DLD1 (cell line): ENCODE results near the gene ATOH8.

ENCODE experiments used
- in situ Hi-C: cut with HindIII; loops from 2 replicates; pipeline ENCODE4 v1.10.0; 2017; ENCODE audit warnings: low sequenced_read_pairs

The ATOH8 gene

DNA sequence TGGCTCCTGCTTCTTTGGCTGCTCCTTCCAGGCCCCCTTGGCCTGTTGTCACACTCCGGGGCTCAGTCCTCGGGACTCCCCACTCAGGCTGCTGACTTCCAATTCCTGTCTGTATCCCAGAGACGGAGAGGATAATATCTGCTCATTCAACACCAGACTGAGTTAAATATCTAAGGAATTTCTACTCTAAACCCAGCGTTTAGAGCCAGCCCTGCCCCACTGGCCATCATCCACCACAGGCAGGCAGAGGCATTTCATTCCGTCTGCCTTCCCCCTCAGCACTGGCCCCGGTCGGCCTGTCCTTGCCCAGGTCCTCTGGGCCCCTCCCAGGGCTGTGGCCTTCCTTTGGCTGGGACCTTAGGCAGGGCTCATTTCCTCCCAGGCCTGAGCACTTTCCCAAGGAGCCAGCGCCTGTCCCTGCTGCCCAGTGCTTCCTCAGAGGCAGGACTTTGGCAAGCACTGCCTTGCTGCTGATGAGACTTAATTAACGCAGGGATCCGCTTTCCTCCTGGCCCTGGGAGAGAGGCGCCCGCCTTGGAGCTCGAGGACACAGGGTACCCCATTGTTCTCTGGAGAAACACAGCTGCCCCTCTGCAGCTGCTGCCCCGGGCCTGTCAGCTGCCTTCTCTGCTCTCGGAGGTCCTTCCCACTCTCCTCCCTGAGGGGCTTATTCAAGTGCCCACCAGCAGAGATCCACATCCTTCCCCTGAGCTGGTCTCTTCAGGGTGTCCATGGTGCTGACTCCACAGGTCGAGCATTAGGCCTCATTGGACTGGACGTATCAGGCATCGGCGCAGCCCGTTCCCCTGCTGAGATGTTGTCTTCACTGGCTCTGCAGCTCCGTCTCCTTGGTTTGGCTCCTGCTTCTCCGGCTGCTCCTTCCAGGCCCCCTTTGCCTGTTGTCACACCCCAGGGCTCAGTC lies 42.8 kb downstream of the ATOH8 start:
- in situ Hi-C loops, result no loop called here

DNA sequence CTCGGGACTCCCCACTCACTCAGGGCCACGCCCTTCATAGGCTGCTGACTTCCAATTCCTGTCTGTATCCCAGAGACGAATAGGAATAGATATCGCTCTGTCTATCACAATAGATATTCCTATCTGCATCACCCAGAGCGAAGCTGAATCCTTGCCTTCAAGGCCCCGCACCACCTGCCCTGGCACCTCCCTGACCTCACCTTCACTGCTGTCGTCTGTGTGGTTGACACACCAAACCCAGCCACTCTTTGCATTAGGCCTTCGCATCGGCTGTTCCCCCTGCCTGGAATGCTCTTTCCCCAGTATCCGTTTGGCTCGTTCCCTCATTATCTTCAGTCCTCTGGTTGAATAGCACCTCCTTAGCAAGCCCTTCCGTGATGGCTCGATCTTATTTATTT lies 43.5 kb downstream of the ATOH8 start:
- in situ Hi-C loops, result no loop called here

DNA sequence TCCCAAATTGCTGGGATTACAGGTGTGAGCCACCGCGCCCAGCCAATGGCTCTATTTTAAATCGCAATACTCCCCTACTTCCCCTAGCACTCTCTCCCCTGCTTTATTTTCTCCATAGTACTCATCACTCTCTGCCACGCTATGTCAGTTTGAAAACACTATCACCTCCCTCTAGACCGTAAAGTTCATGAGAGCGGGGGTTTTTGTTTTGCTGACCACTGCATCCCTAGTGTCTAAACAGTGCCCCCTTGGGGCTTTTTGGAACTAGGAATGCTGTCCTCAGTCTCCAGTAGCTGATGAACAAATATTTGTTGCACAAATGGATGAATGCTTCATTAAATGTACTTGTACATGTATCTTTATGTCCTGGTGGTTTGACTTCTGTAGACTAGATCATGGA lies 44.1 kb downstream of the ATOH8 start:
- in situ Hi-C loops, result no loop called here

DNA sequence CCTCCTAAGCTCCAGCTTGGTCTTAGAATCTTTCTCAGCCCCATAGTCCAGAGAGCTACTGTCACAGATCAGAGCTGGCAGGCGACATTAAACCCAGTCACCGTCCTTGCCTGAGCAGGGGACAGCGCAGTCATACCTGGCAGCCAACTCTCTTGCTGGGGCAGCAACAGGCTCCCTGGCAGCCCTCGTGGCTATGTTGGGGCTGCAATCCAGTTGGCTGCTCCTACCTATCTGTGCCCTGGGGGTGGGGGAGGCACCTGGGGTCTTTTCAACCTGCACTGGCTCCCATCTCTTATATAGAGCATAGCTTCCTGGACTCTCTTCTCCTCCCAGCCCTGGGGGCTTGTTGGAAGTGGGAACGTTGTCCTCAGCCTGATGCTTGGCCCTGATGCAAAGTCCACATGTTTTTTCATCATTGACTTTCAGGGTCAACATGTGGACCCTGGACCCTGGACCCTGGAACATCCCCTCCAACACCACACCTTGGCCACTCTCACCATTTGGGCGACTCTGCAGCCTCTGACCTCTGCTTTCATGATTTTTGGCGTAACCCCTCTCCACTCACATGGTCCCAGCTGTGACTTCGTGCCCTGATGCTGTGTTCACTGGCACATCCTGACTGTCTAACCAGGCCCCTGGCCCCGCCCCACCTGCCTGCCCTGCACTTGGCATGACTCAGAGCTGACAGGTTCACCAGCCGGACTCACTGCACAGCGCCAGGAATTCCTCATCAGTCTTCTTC lies 45.6 kb downstream of the ATOH8 start:
- in situ Hi-C loops, result no loop called here

DNA sequence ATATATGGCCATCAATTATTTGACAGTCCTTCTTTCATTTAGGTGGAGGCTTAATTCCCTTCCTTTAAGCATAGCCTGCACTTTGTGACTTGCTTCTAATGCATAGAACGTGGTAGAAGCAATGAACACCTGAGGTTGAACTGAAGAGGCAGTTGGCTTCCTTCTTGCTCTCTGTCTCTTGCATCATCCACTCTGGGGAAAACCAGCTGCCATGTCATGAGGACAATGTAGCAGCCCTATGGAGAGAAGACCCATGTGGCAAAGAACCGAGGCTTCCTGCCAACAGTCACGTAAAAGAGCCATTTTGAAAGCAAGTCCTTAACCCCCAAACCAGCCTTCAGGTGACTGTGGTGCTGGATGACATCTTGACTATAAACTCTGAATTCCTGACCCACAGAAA lies 46.8 kb downstream of the ATOH8 start:
- in situ Hi-C loops, result loop anchor here (5.0 kb wide), 1 partner anchor 78 kb away; no protein-coding TSS in a partner anchor

DNA sequence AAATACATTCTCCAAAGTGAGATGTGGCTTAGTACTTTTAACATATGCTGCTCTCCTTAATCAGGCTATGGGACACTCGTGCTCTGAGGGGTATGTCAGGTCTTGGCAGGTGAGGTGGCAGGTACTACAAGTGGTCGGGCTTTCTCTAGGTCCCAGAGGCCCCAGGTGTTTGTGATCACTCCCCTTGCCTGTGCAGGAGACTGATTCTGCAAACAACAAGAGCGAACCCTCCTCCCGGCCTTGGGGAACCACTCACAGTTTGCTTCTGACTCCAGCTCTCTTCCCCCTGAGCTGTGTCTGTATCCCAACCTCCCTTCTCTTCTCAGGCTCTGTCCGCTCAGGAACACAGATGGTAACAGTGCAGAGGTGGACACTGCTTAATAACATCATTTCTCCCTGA lies 48.1 kb downstream of the ATOH8 start:
- in situ Hi-C loops, result loop anchor here (5.0 kb wide), 1 partner anchor 80 kb away; no protein-coding TSS in a partner anchor

DNA sequence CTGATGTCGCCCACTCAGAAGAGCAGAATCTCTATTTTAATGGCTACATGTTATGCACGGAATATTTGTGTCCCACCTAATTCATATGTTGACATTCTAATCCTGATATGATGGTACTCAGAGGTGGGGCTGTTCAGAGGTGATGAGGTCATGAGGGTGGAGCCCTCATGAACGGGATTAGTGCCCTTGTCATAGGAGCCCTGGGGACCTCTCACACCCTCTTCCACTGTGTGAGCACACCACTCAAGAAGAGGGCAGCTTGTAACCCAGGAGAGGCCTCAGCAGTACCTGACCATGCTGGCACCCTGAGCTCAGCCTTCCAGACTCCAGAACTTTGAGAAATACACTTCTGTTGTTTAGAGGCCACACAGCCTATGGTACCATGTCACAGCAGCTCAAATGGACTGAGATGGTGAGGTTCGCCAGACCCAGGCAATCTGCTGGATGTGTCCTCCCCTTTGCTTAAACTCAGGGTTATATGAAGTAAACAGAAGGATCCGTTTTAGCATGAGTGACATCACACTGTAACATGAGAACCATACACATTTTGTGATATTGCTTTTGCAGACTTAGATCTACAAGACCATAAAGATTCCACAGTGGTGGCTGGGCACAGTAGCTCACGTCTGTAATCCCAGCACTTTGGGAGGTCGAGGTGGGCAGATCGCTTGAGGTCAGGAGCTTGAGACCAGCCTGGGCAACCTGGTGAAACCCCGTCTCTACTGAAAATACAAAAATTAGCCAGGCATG lies 48.7 kb downstream of the ATOH8 start:
- in situ Hi-C loops, result loop anchor here (5.0 kb wide), 1 partner anchor 80 kb away; no protein-coding TSS in a partner anchor

DNA sequence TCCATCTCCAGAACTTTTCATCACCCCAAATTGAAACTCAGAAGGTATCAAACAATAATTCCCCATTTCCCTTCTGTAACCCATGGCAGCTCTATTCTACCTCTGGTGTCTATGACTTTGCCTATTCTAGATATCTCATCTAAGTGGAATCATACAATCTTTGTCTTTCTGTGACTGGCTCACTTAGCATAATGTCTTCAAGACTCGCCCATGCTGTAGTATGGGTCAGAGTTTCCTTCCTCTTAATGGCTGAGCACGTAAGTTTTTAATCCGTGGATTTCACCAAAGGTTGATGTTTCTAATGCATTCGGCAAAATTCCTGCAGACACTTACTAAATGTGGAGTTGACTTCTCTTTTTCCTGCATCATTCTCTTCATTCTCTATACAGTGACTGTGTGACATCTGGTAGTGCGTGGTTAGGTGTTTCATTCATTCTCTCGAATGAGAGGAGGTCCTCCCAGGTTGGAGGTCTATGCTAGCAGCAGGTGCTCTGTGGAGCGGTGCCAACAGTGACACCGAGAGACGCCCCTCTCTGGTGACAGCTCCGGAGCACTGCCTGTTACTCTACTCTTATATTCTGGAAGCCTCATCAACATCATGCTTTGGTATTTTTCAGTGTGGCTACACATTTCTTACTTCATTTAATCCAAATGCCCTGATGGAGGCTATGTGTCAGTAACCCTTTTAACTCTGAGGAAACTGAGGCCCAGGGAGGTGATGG lies 50.1 kb downstream of the ATOH8 start:
- in situ Hi-C loops, result loop anchor here (5.0 kb wide), 1 partner anchor 82 kb away; no protein-coding TSS in a partner anchor

DNA sequence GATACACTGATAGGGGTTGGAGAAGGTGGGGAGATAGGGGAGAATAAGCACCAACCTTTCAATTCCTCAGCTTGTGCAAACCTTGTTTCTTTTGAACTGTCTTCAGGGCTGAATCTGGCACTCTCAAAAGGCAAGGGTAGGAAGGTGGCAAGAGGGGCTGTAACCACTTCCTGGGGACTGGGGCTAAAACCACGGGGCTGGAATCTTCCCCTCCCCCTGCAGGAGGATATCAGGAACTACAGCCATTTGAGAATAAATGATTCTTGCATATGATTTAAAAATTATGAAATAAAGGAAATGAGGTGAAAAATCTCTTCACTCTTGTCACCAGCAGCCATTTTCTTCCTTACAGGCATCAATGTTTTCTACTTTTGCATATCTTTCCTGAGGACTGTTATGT lies 50.8 kb downstream of the ATOH8 start:
- in situ Hi-C loops, result loop anchor here (5.0 kb wide), 1 partner anchor 82 kb away; no protein-coding TSS in a partner anchor

DNA sequence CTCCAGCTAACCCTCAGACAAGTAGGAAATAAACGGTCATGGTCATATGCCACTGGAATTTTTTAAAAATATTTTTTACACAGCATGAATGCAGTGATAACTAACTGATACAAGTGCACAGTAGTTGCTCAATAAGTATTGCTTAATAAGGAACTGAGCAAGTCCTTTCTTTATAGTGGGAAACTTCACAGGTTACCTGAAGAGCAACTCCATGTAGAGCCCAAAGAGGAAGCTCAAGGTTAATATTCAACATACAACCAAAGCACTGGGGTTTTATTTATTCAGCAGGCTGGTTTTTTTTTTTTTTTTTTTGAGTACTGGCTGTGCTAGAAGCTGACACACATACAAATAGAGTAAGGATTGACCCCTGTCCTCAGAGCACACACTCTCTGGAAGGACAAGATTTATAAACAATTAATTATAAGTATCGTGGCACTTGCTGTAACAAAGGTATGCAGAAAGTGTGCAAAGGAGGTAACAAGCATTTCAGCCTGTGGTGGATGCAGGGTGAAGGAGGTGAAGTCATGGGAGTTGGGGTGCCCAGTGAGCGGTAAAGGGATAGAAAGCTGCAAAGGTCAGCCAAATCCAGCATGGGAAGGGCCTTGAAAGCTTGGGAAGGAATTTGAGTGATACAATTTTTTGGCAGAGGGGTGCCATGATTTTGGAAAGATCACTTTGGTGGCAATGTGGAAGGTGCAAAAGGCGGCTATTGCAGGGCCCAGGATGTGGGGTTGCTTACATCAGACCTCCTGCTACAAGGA lies 52.7 kb downstream of the ATOH8 start:
- in situ Hi-C loops, result no loop called here

DNA sequence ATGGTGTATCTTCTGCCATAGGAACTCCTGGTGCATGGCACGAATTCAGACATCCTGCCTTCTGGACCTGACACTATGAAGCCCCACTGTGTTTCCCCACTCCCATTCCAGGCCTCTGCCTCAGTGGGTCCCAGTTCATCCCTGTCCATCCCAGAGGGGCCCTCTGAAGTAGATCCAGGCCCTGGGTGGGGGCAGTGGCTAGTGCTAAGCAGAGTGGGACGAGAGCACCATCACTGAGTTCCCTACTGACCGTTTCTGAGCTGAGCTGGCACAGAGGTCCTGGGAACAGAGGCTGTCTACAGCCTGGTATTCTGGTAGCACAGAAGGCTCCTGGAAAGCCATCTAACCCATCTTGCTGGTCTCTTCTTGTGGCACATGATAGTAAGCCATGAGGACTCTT lies 54.0 kb downstream of the ATOH8 start:
- in situ Hi-C loops, result no loop called here

DNA sequence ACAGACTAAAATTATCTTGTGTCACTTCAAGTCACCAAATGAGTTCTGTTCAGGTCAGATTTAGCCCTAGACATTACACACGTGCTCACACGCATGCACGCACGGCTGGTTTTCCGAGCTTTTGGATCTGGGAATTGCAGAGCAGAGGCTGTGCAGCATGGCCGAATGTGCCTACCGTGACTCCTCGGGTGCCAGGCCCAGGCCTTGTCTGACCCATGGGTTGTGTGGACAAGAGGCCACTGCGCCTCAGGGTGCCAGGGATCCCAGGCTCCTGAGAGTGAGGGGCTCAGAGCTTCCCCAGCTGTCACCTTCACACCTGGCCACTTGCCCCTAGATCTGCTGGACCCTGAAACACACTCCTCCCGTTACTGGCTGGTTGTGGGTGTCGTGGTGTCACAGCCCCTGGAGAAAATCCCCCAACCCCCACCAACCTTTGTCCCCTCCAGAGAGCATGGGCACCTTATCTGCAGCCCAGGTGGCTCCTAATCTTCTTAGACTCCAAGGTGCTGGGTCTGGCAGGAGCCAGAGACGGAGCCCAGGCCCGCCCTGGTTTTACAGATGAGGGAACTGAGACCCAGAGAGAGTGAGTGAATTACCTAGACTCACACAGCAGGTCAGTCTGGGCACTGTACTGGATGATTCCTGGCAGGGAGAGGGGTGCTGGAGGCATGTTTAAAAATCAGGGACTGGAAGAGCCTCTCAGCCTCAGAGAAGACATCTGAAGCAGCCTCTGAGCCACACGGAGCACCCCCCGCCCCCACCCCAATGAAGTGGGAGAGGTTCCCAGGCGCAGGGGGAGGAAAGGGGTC lies 56.8 kb downstream of the ATOH8 start:
- in situ Hi-C loops, result no loop called here

DNA sequence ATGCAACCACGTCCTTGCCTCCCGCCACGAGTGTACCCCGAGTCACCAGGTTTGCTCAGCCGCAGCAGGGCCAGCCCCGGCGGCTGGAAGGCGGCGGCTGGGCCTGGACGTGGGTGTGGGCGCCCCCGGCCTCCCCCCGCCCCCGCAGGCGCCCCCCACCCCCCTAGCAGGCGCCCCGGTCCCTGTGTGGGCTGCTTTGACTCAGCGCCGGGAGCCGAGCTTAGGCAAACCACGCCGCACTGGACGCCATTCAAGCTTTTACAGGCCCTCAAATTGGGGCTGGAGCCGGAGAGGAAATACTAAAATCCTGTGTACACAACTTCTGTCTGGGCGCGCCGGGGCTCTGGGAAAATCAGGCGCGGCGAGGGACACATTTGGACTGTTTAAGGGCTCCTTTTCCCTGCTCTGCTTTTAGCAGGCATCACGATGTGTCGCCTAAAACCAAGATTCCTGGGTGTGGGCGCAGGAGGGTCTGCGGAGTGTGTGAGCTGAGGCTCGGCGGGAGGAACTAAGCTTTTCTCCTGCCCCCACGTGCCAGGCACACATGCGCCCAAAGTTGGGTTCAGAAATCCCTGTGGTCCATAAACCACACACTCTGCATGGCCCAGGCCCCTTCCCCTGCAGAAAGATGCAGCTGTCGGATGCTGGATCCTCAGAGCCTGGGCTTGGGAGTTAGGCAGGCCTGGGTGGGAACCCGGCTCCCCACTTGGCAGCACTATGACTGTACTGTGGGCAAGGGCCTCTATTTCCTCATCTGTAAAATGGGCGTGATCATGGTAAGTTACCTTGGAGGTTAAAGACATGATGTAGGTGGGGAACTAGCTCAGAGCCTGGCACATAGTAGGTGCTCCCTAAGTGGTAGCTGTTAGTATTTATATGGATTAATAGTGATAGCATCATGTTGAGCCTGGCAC lies 57.6 kb downstream of the ATOH8 start:
- in situ Hi-C loops, result no loop called here

DNA sequence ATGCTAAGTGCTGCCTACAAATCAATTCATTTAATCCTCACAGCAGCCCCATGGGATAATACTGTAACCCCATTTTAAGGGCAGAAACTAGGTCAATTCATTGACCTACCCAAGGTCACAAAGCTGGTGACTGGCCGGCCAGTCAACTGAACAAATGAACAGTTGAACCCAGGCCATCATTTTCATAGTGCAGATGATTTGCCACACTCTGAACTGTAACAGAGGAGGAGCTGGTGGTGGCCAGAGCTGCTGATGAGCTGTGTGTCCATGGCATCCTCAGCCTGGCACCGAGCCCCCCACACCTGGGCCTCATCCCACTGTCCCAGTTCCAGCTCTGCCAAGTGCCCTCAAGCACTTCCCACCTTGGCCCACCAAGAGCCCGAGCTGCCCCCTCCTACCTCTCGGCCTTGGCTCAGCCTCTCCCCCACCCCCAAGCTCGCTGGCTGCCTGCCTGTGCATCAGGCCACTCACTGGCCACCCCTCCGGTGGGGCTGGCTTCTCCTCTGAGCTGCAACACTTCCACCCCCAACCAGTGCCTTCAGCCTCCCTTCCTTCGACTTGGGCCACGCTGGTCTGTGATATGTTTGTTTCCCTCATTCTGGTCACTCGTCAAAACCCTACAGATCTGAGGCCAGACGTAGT lies 58.4 kb downstream of the ATOH8 start:
- in situ Hi-C loops, result no loop called here

DNA sequence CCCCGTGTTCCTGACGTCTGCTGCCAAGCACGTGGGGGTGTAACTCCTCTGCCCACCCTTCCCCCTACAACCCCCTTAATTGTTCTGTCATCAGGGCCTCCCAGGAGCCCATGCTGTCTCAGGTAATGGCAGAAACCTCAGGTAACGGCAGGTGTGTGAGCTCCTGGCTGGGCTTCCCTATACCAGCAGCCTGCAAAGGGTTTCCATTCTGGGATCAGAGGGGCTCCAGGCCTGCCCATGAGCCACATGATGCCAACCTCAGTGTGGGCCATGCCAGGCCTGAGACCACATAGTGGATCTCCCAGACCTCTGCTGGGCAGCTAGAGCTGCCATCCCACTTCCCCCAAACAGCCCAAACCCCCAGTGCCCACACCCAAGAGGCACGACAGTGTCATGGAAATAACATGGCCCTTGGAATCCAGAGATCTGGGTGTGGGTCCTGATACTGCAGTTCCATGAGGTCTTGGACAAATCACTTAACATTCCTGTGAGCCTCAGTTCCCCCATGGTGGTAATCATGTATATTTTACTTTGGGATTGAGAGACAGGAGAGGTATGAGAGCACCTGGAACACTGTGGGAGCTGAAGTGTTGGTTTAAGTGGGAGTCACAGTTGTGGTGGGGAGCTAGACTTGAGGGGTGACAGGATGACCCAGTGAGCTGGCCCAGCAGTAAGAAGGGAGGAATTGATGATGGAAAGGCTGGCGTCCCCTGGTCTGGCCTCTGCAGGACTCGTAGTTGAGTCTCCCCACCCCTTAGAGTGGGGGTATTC lies 59.6 kb downstream of the ATOH8 start:
- in situ Hi-C loops, result no loop called here

DNA sequence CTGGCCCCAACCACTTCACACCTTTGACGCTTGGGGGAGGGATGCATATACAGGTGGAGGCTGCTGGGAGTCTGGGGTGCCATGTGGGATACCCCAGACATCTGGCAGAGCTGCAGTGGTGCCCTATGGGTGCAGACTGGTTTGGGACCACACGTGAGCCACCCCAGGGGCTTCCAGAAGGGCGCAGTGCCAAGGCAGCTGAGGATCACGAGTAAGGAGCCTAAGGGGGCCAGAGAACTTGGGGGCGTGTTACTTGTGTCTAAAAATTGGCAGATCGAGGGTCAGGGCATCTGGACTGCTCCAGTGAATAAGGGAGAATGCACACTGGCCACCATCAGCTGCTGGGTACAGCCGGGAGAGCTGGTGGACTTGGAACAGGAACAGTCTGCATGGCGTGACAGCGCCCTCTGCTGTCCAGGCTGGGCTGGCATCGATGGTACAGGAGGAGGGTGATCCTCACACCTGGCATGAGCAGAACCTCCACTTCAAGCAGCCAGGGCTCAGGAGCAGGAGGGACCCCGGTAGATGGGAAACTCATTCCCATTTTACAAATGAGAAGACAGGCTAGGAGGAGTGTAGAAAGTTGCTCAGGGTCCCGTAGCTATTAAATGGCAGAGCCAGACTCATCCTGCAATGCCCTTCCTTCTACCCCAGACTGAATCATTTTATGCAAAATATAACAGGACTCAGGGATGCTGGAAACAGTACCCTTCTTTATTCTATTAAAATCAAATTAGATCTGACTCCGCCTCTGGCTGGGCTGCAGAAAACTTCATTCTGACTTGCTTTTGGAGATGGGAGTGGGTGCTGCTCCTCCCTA lies 60.4 kb downstream of the ATOH8 start:
- in situ Hi-C loops, result no loop called here
